Measurements from ENCODE around the gene DLX4. TPM values are rescaled to one million over a fixed set of nuclear protein-coding genes. Genes with fewer than 3 reads are reported as not detected.

The DLX4 gene
- total and polyA plus RNA-seq, 2 of the 4 experiments (the other 2 are of a cell fraction), result not detected

GRCh38 chr17:49984283-49984682 is 15.3 kb downstream of the DLX4 start:
- Histone ChIP-seq H2BK120ac (ENCODE audit: low read depth, low read length) (no peak overlapping the region), H3K27me3 (ENCODE audit: control insufficient read depth, insufficient read depth, low read length) (peaks cover 87% of the 10 kb centered on the region), H3K9me1 (ENCODE audit: insufficient read depth, low read length) (no peaks in the 10 kb centered on the region; the same call in 1 of the 2 replicates), H3K9ac (ENCODE audit: low read depth, low read length) (no peak overlapping the region), H3K4me3 (ENCODE audit: insufficient read depth, low read depth, low read length) (no peak overlapping the region), H3K36me3 (ENCODE audit: control insufficient read depth, insufficient read depth, low read length) (no peaks in the 10 kb centered on the region), H3K4me2 (ENCODE audit: low read depth, low read length) (no peak overlapping the region), H3K9me3 (ENCODE audit: control insufficient read depth, insufficient read depth, low read length) (peaks cover 3% of the 10 kb centered on the region; the same call in 1 of the 2 replicates), H2AK5ac (ENCODE audit: low read depth, low read length) (no peak overlapping the region), H2BK20ac (ENCODE audit: low read depth, low read length) (no peak overlapping the region), H2BK15ac (ENCODE audit: low read depth, low read length) (no peak overlapping the region), H3K79me1 (ENCODE audit: low read depth in 1 of 2, low read length in 2 of 2) (no peaks in the 10 kb centered on the region), H4K91ac (ENCODE audit: insufficient read depth, low read depth, low read length) (no peak overlapping the region), H3K27ac (ENCODE audit: insufficient read depth, low read length) (no peak overlapping the region), H3K18ac (ENCODE audit: low read depth, low read length) (no peak overlapping the region), H3K56ac (ENCODE audit: extremely low read depth, insufficient read depth, low read length) (no peak overlapping the region), H3K4me1 (ENCODE audit: control insufficient read depth, insufficient read depth, low read length) (no peaks in the 10 kb centered on the region), H4K8ac (ENCODE audit: low read depth in 2 of 2, low read length in 2 of 2) (no peak overlapping the region), H3K23ac (ENCODE audit: low read depth, low read length) (no peak overlapping the region), H4K20me1 (ENCODE audit: insufficient read depth, low read length) (no peaks in the 10 kb centered on the region), H2BK5ac (ENCODE audit: low read depth, low read length, poor library complexity, severe bottlenecking) (no peak overlapping the region), H4K5ac (ENCODE audit: low read depth, low read length) (no peak overlapping the region), H3K4ac (ENCODE audit: low read depth, low read length) (no peak overlapping the region), H2AK9ac (replicated peaks; ENCODE audit: low read depth, low read length, poor library complexity) (no peak overlapping the region), H3K14ac (replicated peaks; ENCODE audit: low read depth, low read length) (no peak overlapping the region), H2AFZ (replicated peaks; ENCODE audit: low read length, poor library complexity) (no peak overlapping the region)
- no CpG with 5 or more reads among the region's 3 CpGs for WGBS, 2 experiments (ENCODE audit: extremely low coverage in 2 of 2, insufficient read length in 1 of 2)
- in situ Hi-C loops (cut with MboI; ENCODE audit: low sequenced_read_pairs), result no loop called here
- BruUV-seq (replicated peaks), result no TSS peak
- dilution Hi-C loops (cut with HindIII; ENCODE audit: low sequenced_read_pairs, unreplicated experiment), result no loop called here
- DNase-seq (no peak), ATAC-seq (ENCODE audit: low read depth) (no peak)
- ChIA-PET CTCF (no interaction called here), POLR2A (ENCODE audit: unreplicated experiment) (interaction anchor here (0.5 kb wide), 1 partner anchor 132 kb away, joined by 3 read pairs; no protein-coding TSS in a partner anchor)
- TF ChIP-seq CHD1 (IDR thresholded peaks at IDR 0.05; ENCODE audit: low read depth, low read length) (no peak), MAFK (IDR thresholded peaks at IDR 0.05; ENCODE audit: low read depth, low read length) (peak; percentile 74), CEBPB (IDR thresholded peaks at IDR 0.05; ENCODE audit: low read depth, low read length) (no peak), BHLHE40 (IDR thresholded peaks at IDR 0.05; ENCODE audit: low read depth, low read length) (no peak)
- intact Hi-C loops (cut with micrococcal nuclease), result no loop called here

Data from IMR-90 (cell line).